BE2C (cell line): Measurements from ENCODE around the gene ELANE.
"Not testable (repeated sequence)": the region's sequence is repeated elsewhere in the genome, so short reads cannot be mapped to it uniquely, and the experiment has no call there.

Experiments
- DNase-seq: peaks from one replicate; pipeline ENCODE4 v3.0.0-alpha.2; 2020
- H3K27me3 ChIP-seq: fragments of 250-450 bp; sonication (Bioruptor Pico); 2 replicates; pipeline ENCODE4 v1.5.1; 2020; ENCODE audit warnings: mild to moderate bottlenecking
- H3K36me3 ChIP-seq: fragments of 250-450 bp; sonication (Bioruptor Pico); 2 replicates; pipeline ENCODE4 v1.5.1; 2020; ENCODE audit warnings: mild to moderate bottlenecking
- H3K4me1 ChIP-seq: fragments of 250-450 bp; sonication (Bioruptor Pico); 2 replicates; pipeline ENCODE4 v1.5.1; 2020
- H3K4me3 ChIP-seq: 2 replicates; pipeline ENCODE4 v1.5.1; 2011; ENCODE audit warnings: low read depth, low read length
- H3K9me3 ChIP-seq: fragments of 250-450 bp; sonication (Bioruptor Pico); 2 replicates; pipeline ENCODE4 v1.5.1; 2020
- CTCF ChIP-seq: IDR thresholded peaks from 2 replicates; pipeline ENCODE4 v1.5.1; 2012; ENCODE audit warnings: mild to moderate bottlenecking, low read depth, low read length

ELANE gene

GRCh38 chr19:885536-886224 lies 33.6 kb downstream of the ELANE start:
- no peak for TF ChIP-seq CTCF
- Histone ChIP-seq H3K36me3 (peaks cover 66% of the 10 kb centered on the region), H3K4me1 (peaks cover 16% of the 10 kb centered on the region), H3K9me3 (no peaks in the 10 kb centered on the region), H3K4me3 (no peak overlapping the region), H3K27me3 (no peaks in the 10 kb centered on the region; the same call in 1 of the 2 replicates)
- no peak for DNase-seq

DNA sequence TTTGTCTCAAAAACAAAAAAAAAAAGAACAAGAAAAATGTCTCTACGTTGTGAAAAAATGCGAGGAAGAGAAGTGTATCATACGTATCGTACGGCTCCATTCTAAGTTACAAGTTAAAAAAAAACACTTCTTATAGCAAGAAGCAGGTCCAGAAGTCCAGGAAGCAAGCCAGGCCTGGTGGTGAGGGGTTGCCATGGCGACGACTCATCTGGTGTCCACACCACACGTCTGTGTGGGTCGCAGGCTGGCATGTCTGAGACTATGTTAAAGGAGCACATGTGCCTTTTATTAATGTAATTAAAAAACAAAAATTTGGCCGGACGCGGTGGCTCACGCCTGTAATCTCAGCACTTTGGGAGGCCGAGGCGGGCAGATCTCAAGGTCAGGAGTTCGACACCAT lies 35.0 kb downstream of the ELANE start:
- Histone ChIP-seq H3K27me3 (no peaks in the 10 kb centered on the region; the same call in 1 of the 2 replicates), H3K36me3 (peaks cover 54% of the 10 kb centered on the region), H3K4me3 (no peak overlapping the region), H3K4me1 (peaks cover 16% of the 10 kb centered on the region), H3K9me3 (no peaks in the 10 kb centered on the region)
- DNase-seq: peak; percentile 89
- TF ChIP-seq CTCF: no peak

GRCh38 chr19:887599-887998 lies 35.5 kb downstream of the ELANE start:
- Histone ChIP-seq H3K4me1 (peaks cover 16% of the 10 kb centered on the region), H3K36me3 (peaks cover 51% of the 10 kb centered on the region), H3K9me3 (no peaks in the 10 kb centered on the region), H3K4me3 (no peak overlapping the region), H3K27me3 (no peaks in the 10 kb centered on the region; the same call in 1 of the 2 replicates)
- no peak for DNase-seq
- no peak for TF ChIP-seq CTCF

DNA sequence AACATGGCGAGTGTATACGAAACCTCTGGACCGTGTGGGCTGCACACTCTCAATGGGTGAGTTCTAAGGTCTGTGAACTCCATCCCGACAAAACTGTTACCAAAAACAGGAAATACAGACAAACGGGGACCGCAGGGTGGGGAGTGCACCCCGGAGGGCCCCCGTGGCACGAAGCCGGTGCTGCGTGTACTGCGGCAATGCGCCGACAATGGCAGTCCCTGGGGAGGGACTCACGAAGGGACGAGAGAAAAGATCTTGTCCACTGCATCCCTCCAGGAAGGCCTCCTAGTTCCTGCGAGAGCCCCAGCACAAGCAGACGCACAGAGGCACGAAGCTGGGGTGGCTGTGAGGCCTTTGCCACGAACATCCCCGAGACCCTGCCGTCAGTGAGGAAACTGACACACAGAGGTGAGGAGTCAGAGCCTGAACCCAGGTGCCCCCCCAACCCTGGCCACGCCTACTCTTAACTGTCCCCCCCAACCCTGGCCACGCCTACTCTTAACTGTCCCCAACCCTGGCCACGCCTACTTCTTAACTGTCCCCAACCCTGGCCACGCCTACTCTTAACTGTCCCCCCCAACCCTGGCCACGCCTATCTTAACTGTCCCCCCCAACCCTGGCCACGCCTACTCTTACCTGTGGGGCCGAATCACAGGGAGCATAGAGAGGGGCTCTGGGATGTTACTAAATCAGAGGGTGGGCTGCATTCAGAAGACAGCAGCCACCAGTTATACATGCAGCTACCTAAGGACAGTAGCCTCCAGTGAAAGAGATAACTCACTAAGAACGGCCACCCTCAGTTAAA lies 36.7 kb downstream of the ELANE start:
- TF ChIP-seq CTCF: no peak
- H3K4me3 ChIP-seq: no peak overlapping the region
- H3K4me1 ChIP-seq: peaks cover 16% of the 10 kb centered on the region
- no peak for DNase-seq
- H3K36me3 ChIP-seq: peaks cover 47% of the 10 kb centered on the region
- no peaks in the 10 kb centered on the region for H3K9me3 ChIP-seq
- no peaks in the 10 kb centered on the region; the same call in 1 of the 2 replicates for H3K27me3 ChIP-seq

- H3K4me3 ChIP-seq: no peak overlapping the region
- no peak for DNase-seq
- H3K27me3 ChIP-seq: no peaks in the 10 kb centered on the region; the same call in 1 of the 2 replicates
- no peaks in the 10 kb centered on the region for H3K9me3 ChIP-seq
- H3K4me1 ChIP-seq: peaks cover 13% of the 10 kb centered on the region
- peaks cover 40% of the 10 kb centered on the region for H3K36me3 ChIP-seq
- TF ChIP-seq CTCF: no peak
Observed at GRCh38 chr19:889662-890295, 37.7 kb downstream of the ELANE start.

DNA sequence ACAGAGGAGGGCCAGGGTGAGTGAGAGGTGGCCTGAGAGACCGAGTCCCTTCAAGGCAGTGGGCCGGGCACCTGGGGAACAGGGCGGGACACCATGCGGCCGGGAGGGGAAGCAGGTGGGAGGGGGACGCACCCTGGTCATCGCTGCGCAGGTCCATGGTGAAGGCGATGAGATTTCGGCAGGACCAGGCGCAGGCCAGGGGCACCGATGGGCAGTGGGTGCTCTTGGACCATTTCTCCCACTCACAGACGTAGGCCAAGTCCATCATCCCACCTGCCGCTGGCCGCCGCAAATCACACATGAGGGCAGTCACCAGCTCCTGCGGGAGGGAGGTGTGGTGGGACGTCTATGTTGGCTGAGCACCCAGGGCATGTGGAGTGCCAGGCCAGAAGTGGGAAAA lies 38.7 kb downstream of the ELANE start:
- Histone ChIP-seq H3K36me3 (peaks cover 29% of the 10 kb centered on the region), H3K4me3 (no peak overlapping the region), H3K4me1 (peaks cover 9% of the 10 kb centered on the region), H3K27me3 (no peaks in the 10 kb centered on the region; the same call in 1 of the 2 replicates), H3K9me3 (no peaks in the 10 kb centered on the region)
- DNase-seq: no peak
- no peak for TF ChIP-seq CTCF

- not testable (repeated sequence) for H3K9me3 ChIP-seq, H3K4me1 ChIP-seq, DNase-seq, H3K27me3 ChIP-seq
- peak overlapping the region; percentile 71 for H3K4me3 ChIP-seq
- peaks cover 23% of the 10 kb centered on the region for H3K36me3 ChIP-seq
Observed at GRCh38 chr19:891421-892200, 39.5 kb downstream of the ELANE start.
